Measurements from ENCODE around the gene C2CD4B. TPM values are rescaled to one million over a fixed set of nuclear protein-coding genes. Genes with fewer than 3 reads are reported as not detected.

C2CD4B gene
- total and polyA plus RNA-seq, 2 of the 13 experiments (the other 11 are each of a cell fraction or from before 2014, with no cell fraction given) = not detected

GRCh38 chr15:62150445-62150844 is 14.6 kb downstream of the C2CD4B start:
- H3K4me2 ChIP-seq (ENCODE audit: low read depth, low read length) = no peak overlapping the region
- no peak overlapping the region for H3K9ac ChIP-seq (ENCODE audit: insufficient read depth, low read depth, low read length)
- H3K36me3 ChIP-seq (replicated peaks in 1 of 2; ENCODE audit: control insufficient read depth in 1 of 2, insufficient read depth in 2 of 2, low read length in 2 of 2) = no peaks in the 10 kb centered on the region
- no peak for TF ChIP-seq HNRNPUL1 (IDR thresholded peaks at IDR 0.05; ENCODE audit: low read depth, low read length)
- TF ChIP-seq KDM4B (CRISPR knock-in tag; IDR thresholded peaks at IDR 0.05) = no peak
- no peak for TF ChIP-seq NCOA1 (CRISPR knock-in tag; IDR thresholded peaks at IDR 0.05)
- no peak for TF ChIP-seq KLF13 (CRISPR knock-in tag; IDR thresholded peaks at IDR 0.05)
- no peak for TF ChIP-seq RXRA (CRISPR knock-in tag; IDR thresholded peaks at IDR 0.05)
- TF ChIP-seq SOX6 (IDR thresholded peaks at IDR 0.05) = no peak
- no peak for TF ChIP-seq SOX6 (CRISPR knock-in tag; IDR thresholded peaks at IDR 0.05)
- TF ChIP-seq ZMAT5 (CRISPR knock-in tag; IDR thresholded peaks at IDR 0.05; ENCODE audit: borderline replicate concordance, low read depth) = no peak
- H4K20me1 ChIP-seq (ENCODE audit: insufficient read depth, low read length) = no peaks in the 10 kb centered on the region
- POLR2A ChIA-PET = no interaction called here
- H3K79me2 ChIP-seq (ENCODE audit: insufficient read depth, low read length) = no peaks in the 10 kb centered on the region
- H3K4me3 ChIP-seq (replicated peaks in 1 of 3; ENCODE audit: insufficient read depth in 1 of 3, low read depth in 2 of 3, low read length in 3 of 3) = no peak overlapping the region
- no TSS peak for BruUV-seq (replicated peaks)
- in situ Hi-C loops (cut with HindIII; ENCODE audit: extremely low pct_ligation_motif_present, low pct_unique_long_range_greater_than_20kb) (no loop called here), intact Hi-C loops (cut with micrococcal nuclease; ENCODE audit: unreplicated experiment) (no loop called here)
- no peak overlapping the region for H3K27ac ChIP-seq (ENCODE audit: extremely low read length, insufficient read depth, low read length)
- no peak for ATAC-seq
- CTCF ChIA-PET (ENCODE audit: low intra/inter-chr PET ratio, low total read pairs) = no interaction called here
- no peaks in the 10 kb centered on the region for H3K9me3 ChIP-seq (ENCODE audit: low read length)
- no peaks in the 10 kb centered on the region for H3K4me1 ChIP-seq (ENCODE audit: insufficient read depth, low read length)
- H3K27me3 ChIP-seq (ENCODE audit: control insufficient read depth in 1 of 2, insufficient read depth in 2 of 2, low read length in 2 of 2) = 0 out of 5 replicates have a peak, but pooled peaks cover 0 to 3% of the 10 kb centered on the region in 2 experiments
- no peak for DNase-seq (ENCODE audit: low spot score)
- no peak overlapping the region for H2AFZ ChIP-seq (ENCODE audit: low read length)
- FAIRE-seq = no peak

- no TSS peak for BruUV-seq (replicated peaks)
- DNase-seq (ENCODE audit: low spot score) (no peak), FAIRE-seq (no peak), ATAC-seq (no peak)
- no peak overlapping the region for H3K27ac ChIP-seq (ENCODE audit: extremely low read length, insufficient read depth, low read length)
- no peaks in the 10 kb centered on the region for H3K79me2 ChIP-seq (ENCODE audit: insufficient read depth, low read length)
- no peaks in the 10 kb centered on the region for H3K36me3 ChIP-seq (replicated peaks in 1 of 2; ENCODE audit: control insufficient read depth in 1 of 2, insufficient read depth in 2 of 2, low read length in 2 of 2)
- WGBS (ENCODE audit: low lambda C conversion rate) = 5% methylated on average over 6 of the region's 6 CpGs
- ChIA-PET CTCF (ENCODE audit: low intra/inter-chr PET ratio, low total read pairs) (no interaction called here), POLR2A (no interaction called here)
- no peaks in the 10 kb centered on the region for H4K20me1 ChIP-seq (ENCODE audit: insufficient read depth, low read length)
- H3K4me1 ChIP-seq (ENCODE audit: insufficient read depth, low read length) = no peaks in the 10 kb centered on the region
- H2AFZ ChIP-seq (ENCODE audit: low read length) = no peak overlapping the region
- in situ Hi-C loops (cut with HindIII; ENCODE audit: extremely low pct_ligation_motif_present, low pct_unique_long_range_greater_than_20kb) (no loop called here), intact Hi-C loops (cut with micrococcal nuclease; ENCODE audit: unreplicated experiment) (no loop called here)
- no peak overlapping the region for H3K4me2 ChIP-seq (ENCODE audit: low read depth, low read length)
- no peak overlapping the region for H3K4me3 ChIP-seq (replicated peaks in 1 of 3; ENCODE audit: insufficient read depth in 1 of 3, low read depth in 2 of 3, low read length in 3 of 3)
- H3K27me3 ChIP-seq (ENCODE audit: control insufficient read depth in 1 of 2, insufficient read depth in 2 of 2, low read length in 2 of 2) = 0 out of 5 replicates have a peak, but pooled peaks cover 0 to 3% of the 10 kb centered on the region in 2 experiments
- no peaks in the 10 kb centered on the region for H3K9me3 ChIP-seq (ENCODE audit: low read length)
- no peak overlapping the region for H3K9ac ChIP-seq (ENCODE audit: insufficient read depth, low read depth, low read length)
- TF ChIP-seq PATZ1 (CRISPR knock-in tag; IDR thresholded peaks at IDR 0.05) (no peak), THAP11 (CRISPR knock-in tag; IDR thresholded peaks at IDR 0.05) (no peak), ZNF501 (CRISPR knock-in tag; IDR thresholded peaks at IDR 0.05) (no peak), NBN (conservative IDR thresholded peaks at IDR 0.05) (no peak), MEIS2 (CRISPR knock-in tag; IDR thresholded peaks at IDR 0.05) (no peak), MED13 (CRISPR knock-in tag; IDR thresholded peaks at IDR 0.05) (no peak), XRCC5 (optimal IDR thresholded peaks at IDR 0.05; ENCODE audit: low read length) (no peak), ZNF740 (CRISPR knock-in tag; IDR thresholded peaks at IDR 0.05) (no peak), ZNF484 (CRISPR knock-in tag; IDR thresholded peaks at IDR 0.05; ENCODE audit: borderline replicate concordance, low read depth) (no peak), KDM2A (CRISPR knock-in tag; IDR thresholded peaks at IDR 0.05; ENCODE audit: borderline replicate concordance, low read depth) (no peak), BRCA1 (CRISPR knock-in tag; IDR thresholded peaks at IDR 0.05) (no peak), JUNB (CRISPR knock-in tag; IDR thresholded peaks at IDR 0.05; ENCODE audit: borderline replicate concordance) (no peak), RFX3 (CRISPR knock-in tag; IDR thresholded peaks at IDR 0.05) (no peak)
Observed at GRCh38 chr15:62149729-62150128, 15.4 kb downstream of the C2CD4B start.
